UCSD-AML1 (cell line): ENCODE data around the gene DLX1.
"Not testable (repeated sequence)": the region's sequence is repeated elsewhere in the genome, so short reads cannot be mapped to it uniquely, and the experiment has no call there.

ENCODE experiments used
- DNase-seq: peaks from one replicate; lab custom pipeline; 2025; ENCODE audit not compliant: unreplicated experiment; lab: John Stamatoyannopoulos, UW

DLX1 gene

DNA sequence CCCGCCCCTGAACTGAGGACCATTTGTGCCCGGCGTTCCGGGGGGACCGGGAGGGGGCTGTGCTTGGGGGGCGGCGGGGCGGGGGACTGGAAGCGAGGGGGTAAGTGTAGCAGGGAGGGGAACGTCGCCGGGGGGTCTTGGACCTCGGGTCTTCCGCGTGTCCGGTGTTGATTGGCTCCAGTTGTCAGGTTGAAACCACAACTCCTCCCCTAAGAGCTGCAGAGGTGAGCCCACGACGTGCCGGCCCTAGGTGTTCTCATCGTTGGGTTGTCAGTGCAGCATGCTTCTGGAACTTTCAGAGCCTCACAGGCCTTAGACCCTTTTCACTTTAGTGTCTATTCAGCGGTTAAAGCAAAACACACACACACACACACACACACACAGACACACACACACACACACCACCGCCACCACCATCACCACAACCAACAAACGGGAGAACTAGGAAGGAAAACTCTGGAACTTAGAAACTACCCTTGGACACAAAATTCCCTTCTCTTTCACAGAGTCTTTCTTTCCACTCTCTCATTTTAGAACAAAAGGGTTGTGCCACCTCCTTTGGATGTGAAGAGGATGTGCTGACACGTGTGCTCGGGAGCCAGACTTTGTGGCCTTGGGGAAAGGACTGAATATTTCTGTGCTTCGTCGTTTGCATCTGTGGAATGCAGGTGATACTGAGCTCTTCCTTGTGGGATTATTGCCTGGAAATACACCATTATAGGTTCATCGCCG is 24.1 kb downstream of the DLX1 start:
- no peak for DNase-seq

DNA sequence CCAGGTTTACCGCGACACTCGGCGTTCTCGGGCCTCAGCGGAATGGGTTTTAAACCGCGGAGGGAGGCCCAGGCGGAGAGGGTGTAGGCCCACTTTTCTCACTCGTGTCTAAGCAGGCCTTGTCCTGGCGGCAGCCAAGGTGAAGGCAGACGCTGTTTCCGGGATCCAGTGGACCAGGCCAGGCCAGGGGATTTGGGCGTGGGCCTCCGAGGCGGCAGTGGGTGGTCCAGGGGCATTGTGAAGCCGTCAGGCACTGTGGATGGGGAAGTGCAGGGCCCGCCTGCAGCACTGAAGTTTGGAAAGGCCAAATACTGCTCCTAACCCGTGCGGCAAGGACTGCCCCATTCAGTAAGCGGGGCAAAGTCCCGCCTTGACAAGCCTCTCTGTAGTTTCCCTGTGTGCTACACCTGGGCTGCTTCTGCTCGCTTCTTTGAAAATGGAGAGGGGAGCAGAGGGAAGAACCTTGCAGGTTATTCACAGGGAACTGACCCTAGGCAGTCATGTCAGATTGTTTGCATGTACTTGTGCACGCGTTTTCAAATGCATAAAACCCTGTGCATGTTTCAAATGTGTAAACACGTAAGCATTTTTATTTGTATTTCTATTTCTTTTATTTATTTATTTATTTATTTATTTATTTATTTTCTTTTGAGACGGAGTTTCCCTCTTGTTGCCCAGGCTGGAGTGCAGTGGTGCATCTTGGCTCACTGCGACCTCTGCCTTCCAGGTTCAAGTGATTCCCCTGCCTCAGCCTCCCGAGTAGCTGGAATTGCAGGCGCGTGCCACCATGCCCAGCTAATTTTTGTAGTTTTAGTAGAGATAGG is 24.9 kb downstream of the DLX1 start:
- no peak for DNase-seq

DNA sequence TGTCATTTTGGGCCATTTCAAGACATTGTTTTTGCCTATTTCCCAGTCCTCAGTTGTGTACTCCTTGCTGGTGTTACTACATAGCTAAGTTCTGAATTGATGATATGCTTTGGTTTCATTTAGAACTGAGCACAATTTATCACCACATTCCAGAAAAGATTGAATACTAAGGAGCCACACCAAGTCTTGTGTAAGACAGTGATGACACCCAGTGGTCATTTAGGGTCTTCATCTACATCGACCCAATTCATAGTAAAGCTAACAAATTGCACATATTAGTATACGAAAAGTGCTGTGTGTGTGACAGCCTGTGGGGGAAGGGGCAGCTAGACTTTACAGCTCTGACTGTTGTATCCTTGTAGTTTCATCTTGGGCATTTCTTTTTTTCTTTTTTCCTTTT is 28.3 kb downstream of the DLX1 start:
- DNase-seq: no peak

DNA sequence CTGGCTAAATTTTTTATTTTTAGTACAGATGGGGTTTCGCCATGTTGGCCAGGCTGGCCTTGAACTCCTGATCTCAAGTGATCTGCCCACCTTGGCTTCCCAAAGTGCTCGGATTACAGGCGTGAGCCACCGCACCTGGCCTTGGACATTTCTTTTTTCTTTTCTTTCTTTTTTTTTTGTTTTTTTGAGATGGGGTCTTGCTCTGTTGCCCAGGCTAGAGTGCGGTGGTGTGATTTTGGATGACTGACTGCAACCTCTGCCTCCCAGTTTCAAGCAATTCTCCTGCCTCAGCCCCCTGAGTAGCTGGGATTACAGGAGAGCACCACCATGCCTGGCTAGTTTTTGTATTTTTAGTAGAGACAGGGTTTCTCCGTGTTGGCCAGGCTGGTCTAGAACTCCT is 28.9 kb downstream of the DLX1 start:
- DNase-seq: not testable (repeated sequence)

DNA sequence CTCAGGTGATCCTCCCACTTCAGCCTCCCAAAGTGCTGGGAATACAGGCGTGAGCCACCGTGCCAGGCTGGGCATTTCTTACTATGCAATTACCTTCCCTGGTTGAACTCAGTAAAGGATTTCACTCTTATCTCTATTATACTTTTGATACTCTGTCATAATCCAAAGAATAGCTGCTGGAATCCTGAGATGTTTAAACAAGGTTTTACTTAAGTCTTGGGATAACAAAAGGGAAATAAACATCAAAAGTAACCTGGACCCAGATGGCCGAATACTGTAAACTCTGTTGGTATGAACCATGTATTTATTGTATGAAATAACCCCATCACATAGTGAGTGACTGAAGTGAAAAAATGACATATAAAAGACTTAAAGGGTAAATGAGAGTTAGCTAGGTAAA is 29.3 kb downstream of the DLX1 start:
- DNase-seq: no peak

DNA sequence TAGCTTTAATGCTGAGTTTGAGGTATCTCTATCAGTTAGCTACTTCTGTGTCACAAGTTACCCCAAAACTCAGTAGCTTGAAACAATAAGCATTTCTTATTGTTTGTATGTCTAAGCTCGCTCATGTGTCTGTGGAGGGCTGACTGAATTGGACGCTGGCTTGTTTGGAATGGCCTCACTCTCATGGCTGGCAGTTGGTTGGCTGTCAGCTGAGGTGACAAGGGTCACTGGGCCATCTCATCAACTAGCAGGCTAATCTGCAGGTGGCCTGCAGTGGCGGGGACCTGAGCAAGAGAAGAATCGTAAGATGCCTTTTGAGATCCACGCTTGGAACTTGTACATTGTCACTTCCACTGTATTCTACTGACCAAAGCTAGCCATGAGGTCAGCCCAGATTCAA is 30.8 kb downstream of the DLX1 start:
- DNase-seq: no peak

DNA sequence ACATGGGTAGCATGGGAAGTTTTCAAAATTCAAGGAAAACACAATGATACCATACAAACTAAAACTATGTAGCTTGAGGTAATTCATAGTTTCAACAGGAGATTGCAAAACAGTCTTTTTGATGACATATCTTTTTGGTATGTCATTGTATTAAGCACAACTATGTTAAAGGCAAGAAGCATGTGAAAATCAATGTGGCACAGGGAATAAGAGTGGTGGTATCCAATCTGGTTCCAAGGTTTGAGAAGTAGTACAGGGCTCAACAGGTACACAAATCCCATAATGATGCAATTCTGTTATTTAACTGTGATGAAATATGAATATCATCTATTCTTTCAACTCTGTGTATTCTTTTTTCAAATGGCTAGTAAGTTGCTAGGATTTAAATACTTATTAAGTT is 33.8 kb downstream of the DLX1 start:
- DNase-seq: no peak

DNA sequence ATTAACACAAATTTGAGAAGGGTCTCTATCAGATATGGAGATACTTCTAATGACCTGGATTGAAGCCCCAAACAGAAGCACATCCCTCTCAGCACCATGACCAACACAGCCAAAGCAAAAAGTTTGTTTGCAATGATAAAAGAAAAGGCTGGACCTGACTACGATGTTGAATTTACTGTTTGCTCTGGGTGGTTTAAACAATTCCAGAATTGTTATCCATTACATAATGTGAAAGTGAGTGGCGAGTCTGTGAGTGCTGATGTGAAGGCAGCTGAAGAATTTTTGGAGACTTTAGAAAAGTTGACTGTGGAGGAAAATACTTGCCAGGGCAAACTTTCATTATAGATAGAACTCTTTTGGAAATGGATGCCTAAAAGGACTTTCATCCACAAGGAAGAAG is 34.8 kb downstream of the DLX1 start:
- DNase-seq: no peak

DNA sequence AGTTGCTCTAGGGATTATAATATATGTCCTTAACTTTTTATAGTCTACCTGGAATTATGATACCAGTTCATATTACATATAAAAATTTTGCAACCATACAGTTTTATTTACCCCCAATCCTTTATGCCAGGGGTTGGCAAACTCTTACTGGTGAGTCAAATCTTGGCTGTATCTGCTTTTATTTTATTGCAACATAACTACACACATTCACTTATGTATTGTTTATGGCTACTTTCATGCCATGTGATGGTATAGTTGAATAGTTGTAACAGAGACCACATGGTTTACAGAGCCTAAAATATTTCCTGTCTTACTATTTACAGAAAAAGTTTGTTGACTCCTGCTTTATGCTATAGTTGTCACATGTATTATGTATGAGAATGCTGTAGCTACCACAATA is 43.2 kb downstream of the DLX1 start:
- no peak for DNase-seq

DNA sequence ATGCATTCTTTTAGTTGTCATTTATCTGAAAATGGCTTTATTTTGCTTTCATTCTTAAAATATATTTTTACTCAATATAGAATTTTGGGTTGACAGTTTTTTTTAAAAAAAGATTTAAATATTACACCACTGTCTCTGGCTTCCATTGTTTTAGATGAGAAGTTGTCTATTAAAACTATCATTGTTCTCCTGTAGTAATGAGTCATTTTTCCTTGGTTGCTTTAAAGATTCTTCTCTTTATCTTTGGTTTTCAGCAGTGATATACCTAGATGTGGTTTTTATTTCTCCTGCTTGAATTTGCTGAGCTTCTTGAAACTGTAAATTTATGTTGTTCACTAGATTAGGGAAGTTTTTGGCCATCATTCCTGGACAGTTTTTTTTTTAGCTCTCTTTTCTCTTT is 44.1 kb downstream of the DLX1 start:
- no peak for DNase-seq

DNA sequence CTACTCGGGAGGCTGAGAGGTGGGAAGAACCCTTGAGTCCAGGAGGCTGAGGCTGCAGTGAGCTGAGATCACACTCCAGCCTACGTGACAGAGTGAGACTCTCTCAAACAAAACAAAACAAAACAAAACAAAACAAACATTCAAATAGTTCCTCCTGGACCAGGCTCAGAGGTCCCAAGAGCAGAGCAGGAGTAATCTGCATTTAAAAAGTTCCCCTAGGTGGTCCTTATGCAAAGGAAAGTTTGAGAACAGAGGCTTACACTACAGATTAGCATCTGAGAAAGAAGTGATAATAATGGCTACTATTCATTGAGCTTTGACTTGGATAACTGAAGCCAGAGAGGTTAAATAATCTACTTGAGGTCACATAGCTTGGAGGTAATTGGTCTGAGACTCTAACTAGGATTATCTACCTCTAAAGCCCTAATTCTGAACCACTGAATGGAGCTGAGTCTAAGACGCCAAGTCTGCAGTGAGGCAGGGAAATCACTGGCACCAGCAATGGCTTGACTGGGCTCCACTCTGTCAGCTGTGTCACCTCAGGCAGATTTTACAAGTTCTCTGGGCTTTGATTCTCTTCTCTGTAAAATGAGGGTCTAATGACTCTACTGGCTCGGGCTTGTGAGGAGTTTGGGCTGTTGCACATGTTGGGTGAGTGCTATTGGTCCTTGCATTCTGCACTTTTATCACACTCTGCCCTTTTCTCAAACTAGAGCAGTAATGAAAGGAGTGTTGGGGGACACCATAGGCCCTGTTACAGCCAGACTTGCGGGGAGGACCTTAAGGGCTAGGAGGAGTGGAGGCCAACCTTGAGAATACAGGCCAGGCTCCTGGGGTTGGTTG is 46.6 kb downstream of the DLX1 start:
- DNase-seq: no peak

DNA sequence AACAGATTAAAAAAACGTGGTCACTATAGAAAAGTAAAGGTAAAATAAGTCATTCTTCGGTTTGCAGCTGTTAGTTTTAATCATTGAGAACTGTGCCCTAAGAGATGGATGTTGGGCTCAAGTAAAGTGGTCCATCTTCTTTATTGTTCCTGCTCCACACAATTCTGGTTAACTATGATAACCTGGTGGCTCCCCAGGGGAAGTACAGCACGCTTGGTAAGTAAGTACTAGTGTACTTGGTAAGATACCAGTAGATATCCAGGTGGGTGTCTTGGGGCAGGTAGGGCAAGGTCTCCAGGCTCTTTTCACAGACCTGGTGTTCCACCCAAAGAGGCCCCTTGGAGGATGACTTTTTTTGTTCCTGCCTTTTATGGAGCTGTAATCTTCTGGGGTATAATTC is 49.0 kb downstream of the DLX1 start:
- DNase-seq: no peak

DNA sequence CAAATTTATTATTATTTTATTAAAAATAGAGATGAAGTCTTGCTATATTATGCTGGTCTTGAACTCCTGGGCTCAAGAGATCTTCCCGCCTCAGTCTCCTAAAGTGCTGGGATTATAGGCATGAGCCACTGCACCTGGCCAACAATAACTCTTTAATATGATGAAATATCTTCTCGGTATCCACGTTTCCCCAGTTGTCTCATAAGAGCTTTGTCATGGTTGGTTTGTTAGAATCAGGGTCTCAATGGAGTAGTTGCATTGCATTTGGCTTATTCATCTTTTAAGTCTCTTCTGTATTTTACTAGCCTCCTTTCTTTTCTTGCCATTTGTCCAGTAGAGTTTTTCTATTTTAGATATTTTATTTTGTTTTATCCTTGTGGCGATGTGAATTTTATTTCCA is 50.1 kb downstream of the DLX1 start:
- no peak for DNase-seq

DNA sequence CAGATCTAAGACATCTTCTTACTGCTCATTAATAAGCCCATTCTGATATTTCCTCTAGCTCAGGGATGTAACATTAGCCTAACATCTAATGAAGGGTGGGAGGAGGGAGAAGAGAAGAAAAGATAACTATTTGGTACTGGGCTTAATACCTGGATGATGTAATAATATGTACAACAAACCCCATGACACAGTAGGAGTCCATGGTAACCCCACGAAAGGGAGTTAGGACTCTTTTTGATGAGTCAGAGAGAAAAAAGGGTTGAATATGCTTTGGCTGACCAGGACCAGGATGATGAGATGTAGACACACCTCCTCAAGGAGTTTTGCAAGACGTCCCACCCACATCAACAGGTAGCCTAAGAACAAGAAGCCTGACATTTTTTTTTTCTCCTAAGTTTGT is 51.8 kb downstream of the DLX1 start:
- no peak for DNase-seq

DNA sequence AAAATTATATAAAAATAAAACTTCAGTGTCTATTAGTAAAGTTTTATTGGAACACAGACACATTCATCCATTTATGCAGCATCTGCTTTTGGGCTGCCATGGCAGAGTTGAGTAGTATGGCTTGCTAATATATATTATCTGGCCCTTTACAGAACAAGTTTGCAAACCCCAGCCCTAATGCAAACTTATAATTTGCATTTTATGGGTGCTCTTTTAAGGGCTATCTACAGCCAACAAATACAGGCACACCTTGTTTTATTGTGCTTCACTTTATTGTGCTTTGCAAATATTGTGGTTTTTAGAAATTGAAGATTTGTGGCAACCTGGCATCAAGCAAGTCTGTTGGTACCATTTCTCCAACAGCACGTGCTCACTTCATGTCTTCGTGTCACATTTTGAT is 52.6 kb downstream of the DLX1 start:
- DNase-seq: no peak

DNA sequence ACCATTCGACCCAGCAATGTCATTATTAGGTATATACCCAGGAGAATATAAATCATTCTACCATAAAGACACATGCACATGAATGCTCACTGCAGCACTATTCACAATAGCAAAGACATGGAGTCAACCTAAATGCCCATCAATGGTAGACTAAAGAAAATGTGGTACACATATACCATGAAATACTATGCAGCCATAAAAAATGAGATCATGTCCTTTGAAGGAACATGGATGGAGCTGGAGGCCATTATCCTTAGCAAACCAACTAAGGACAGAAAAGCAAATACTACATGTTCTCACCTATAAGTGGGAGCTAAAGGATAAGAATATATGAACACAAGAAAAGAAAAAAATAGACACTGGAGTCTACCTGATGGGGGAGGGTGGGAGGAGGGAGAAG is 53.4 kb downstream of the DLX1 start:
- not testable (repeated sequence) for DNase-seq
